GM21367 (cell line): ENCODE measurements around the gene AMBP.

Experiments
- ATAC-seq: cut with Tn5 transposase; IDR thresholded peaks from one replicate; pipeline ENCODE4 v1.9.1; 2021; ENCODE audit not compliant: unreplicated experiment

Gene AMBP

GRCh38 chr9:114012126-114012525 lies 66.0 kb downstream of the AMBP start:
- ATAC-seq = no peak

DNA sequence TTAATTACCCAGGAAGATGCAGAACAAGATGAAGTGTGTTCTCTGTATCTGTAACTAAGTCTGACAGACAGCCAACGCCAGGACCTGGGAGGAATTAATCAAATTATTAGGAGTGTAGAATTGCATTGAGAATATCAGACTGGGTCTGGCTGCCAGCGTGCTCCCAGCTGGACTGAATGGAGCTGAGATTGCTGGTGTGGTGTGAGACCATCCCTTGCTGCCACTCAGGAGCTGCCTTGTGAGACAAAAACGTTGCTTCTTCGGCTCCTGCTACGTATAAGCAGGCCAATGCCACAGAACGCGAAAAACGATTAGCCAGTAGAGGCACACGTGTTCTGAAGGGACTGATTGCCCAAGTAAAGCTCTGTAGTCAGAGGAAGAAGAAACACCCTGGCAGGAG lies 66.8 kb downstream of the AMBP start:
- ATAC-seq = no peak
